ENCODE measurements around the gene CDKN1C.

Gene CDKN1C

DNA sequence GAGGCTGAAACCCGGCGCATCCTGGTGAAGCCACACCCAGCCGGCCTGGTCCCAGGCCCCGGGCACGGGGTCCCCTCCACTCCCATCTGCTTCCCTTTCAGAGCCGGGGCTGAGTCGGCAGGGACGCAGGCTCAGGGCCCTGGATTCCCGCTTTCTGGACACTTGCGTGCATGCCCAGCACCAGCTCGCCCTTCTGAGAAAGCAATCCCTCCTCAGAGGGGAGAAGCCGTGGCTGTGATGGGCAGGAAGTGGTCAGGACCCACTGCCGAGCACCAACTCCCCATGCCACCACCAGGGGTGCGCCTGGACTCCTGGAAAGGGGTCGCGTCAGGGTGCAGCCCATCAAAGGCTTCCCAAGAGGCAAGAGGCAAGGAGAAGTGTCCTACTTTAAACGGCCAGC lies 15.1 kb downstream of the CDKN1C start:
- DNase-seq (ENCODE audit: low read depth in 2 of 2) = no peak

DNA sequence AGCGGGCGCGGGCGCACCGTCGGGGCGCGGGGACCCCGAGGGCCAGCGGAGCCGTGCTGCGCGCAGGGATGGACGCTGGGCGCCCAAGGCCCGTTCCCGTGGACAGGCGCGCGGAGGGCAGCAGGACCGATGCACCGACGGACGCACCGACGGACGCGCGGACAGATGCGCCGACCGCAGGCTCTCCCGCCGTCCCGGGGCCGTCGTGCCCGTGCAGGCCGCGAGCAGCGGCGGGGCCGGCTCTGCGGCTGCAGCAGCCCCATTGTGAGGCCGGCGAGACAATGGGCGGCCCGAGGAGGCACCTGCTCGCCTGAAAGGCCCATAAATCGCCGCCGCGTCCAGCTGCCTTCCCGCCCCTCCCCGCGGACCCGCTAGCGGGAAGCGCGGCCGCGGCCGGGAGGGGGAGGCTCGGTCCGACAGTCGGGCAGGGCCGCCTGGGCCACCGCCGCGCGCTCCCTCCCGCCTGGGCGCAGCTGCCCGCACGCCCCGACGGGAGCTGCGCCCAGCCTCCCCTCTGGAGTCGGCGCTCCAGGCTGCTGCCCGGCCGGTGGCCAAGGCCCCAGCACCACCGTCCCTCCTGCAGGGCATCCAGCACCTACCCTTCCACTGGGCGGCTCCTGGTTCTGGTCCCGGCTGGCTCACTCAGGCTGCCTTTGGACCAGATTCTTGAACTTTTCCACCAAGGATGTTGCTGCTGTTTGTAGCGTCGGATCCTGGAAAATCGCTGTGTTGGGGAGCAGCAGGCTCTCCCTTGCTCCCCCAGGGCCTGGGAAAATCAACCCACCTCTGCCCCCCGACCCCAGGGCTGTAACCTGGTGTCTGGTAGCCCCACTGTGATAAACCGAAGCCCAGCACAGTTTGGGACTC lies 15.8 kb downstream of the CDKN1C start:
- no peak for DNase-seq (ENCODE audit: low read depth in 2 of 2)

DNA sequence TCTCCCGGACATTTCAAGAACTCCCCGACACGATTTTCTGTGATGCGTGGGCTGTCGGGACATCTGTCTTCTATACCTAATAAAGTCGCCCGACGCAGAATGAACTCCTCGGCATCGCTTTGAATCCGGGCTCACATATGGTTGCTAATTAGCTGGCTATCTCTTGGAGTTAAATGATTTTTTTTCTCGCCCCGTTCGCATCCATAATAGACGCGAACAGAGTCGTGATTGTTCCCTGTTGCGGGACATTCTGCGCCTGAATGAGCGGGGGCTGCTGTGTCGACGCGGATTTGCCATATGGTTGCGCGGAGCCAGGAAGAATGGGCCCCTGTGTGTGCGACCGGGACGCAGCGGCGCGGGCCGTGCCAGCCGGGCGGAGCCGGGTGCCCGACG lies 16.4 kb downstream of the CDKN1C start:
- DNase-seq (ENCODE audit: low read depth in 2 of 2) = no peak

DNA sequence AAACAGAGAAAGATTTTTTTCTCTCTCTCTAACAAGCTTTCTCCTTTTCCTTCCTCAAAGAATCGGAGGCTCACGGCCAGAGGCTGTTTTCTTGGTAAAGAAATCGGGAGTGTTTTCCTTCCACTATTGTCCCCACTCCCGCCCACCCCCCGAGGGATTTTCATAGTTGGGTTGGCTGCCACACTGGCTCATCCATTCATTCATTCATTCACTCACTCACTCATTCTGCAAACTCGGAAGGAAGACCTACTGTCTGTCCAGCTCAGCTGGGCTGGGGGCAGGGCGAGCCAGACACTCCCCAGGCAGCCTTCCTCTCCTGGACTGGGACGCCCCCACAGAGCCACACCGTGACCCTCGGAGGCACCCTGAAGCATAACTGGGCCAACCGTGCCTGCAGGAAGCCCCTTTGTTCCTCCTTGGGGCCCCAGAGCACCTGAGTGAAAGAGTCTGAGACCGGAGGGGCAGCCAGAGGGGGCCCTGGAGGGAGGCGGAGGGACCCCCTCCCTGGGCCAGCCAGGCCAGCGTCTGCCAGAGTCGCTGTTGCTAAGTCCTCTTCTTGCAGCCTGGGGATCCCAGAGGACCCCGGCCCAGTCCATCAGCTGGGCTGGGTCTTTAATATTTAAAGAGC lies 17.0 kb downstream of the CDKN1C start:
- DNase-seq (ENCODE audit: low read depth in 2 of 2) = no peak

DNA sequence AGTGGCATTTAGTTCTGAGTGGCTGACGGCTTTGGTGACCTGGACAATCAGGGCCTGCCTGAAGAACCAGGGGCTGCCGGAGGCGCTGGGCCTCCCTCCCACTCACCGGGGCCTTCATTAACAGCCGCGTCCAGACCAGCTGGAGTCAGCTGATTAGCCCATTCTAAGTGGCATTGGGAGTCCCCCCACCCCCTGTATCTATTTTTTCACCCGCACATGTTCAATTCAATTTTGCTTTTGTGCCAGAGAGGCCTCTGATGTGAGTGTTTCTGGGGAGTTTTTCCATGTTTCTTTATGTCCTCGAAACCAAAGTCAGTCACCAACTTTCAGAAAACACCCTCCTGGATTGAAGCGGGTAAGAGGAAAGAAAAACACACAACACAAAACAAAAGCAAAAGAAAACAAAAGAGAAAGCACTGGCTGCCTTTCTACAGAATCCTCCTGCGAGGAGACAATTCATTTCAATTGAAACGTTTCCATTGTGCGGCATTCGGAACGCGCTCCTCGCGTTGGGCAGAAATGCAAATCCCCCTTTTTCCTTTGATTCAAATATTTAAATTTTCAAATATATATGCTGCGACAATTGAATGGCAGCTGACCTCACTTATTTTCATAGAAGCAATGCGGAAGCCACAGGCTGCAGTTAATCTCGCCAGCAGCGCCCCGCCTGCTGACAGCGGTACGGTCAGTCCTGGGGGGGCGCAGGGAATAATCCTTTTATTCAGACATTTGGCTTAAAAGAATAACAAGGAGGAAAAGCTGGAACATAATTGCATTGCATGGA lies 17.7 kb downstream of the CDKN1C start:
- DNase-seq (ENCODE audit: low read depth in 2 of 2) = no peak

DNA sequence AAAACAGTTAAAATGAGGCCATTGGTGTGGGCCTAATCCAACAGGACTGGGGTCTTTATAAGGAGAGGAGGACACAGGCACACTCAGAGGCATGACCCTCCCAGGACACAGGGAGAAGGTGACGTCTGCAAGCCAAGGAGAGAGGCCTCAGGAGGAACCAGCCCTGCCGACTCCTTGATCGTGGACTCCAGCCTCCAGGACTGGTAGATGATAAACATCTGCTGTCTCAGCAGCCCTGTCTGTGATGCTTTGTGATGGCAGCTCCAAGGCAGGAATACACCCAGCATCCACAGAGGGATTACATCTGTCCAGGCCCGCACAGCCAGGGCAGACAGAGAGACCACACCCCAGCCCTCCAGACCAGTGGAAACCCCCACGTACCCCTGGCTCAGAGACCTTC lies 18.4 kb downstream of the CDKN1C start:
- DNase-seq (ENCODE audit: low read depth in 2 of 2) = no peak

DNA sequence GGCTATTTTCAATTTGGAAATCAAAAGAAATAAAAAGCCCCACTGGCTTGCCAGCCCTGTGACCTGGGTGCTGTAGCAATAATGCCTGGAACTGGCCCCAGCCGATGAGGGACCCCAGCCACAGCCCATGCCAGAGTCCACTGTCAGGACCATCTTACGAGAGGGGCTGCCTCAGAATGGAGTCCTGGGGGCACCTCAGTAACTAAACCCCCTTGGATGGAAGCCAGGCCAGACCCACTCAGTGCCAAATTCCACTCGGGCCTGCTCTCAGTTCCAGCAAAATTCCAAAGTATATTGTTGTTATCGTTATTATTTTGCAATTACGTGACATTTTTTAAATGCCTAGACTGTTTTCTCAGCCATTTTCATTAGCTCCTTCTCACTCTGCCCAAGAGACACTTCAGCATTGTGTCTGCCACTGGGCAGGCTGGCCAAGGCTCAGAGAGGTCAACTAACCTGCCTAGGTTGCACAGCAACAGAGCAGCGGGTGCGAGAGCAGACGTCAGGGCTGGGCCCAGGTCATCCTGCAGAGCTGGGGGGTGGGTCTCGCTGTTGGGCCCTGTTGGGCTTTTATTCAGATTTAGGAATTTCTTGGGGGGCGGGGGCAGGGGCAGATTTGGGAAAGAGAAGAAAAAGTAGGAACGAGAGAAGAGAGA lies 19.5 kb downstream of the CDKN1C start:
- DNase-seq (ENCODE audit: low read depth in 2 of 2) = no peak

DNA sequence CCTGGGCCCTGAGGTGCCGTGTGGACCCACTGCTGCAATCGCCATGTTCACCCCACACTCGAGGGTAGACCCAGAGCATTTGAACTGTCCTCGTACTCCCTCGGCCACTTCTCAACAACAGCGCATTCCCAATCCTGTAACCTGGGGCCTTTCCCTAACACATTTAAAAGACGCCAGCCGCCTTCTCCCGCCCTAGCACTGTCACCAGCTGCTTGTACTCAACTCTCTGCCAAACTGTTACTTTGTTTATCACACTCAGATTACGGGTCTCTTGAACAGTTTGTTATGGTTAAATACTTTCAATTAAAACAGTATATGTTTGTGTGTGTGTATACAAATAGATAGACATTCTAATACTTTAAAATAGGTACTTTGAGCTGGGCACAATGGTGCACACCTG lies 20.7 kb downstream of the CDKN1C start:
- DNase-seq (ENCODE audit: low read depth in 2 of 2) = no peak

DNA sequence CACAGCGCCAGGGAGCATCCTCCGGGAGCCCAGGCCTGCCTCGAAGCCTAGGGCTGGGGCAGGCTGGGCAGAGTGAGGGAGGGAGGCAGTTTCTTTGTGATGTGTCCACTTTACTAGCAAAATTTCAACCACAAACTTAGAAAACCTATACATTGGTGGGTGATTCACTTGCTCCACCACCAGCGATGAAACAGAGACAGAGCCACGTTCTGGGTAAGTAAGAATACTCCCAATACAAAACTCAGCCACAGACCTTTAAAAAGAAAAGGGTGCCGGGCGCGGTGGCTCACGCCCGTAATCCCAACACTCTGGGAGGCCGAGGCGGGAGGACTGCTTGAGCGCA lies 22.3 kb downstream of the CDKN1C start:
- DNase-seq (ENCODE audit: low read depth in 2 of 2) = no peak

DNA sequence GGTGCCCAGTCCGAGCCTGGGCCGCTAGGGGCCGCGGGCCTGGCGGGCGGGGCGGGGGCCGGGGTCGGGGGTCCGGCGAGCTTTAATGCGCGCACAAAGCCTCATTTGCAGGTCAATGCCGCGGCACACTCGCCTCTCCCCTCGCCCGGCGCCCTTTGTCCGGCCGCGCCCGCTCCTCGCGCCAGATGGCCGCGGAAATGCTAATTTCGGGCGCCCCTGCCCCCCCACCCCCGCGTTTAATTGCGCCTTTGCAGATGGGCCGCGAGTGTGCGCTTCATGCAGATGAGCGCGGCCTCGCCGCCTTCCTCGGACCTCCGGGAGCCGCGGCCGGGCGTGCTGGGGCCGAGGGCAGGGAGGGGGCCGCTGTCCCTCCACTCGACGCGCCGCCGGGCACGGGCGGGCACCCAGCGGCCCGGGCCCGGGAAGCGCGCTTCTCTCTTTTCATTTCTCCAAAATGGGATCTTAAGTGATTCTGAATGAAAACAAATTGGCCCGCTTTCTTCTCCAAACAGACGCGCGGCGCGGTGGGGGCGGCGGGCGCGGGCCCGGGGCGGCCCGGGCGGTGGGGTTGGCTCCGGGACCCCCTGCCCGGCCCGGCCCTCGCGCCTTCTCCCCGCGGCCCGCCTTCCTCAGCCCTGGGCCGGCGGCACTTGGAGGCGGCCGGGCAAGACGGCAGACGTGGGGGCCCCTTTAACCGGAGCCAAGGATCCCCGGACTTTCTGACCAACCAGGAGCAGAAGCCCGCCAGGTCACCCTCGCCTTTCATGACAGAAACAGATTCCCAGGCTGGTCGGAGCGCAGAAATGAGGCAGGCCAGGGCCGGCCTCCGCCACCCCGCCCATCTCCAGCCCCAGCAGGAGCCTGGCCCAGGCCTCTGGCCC lies 22.9 kb downstream of the CDKN1C start:
- DNase-seq (ENCODE audit: low read depth in 2 of 2) = no peak

DNA sequence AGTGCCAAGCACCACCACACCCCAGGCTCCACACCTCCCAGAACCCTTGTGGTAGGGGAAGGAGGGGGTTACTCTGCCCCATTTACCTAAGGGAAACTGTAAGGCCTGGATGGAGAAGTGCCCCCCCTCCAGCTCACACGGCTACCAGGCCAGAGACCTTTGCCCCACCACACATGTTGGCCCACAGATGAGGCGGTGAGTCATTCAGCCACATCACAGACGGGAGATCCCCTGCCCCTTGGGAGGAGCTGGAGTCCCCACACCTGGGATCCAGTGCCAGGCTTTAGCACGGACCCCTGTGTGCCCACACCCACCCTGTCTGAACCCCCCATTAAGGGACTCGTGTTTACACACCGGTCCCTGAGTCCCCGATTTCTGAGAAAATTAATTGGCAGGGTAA lies 24.9 kb downstream of the CDKN1C start:
- peak; percentile 15 to 37 for DNase-seq (ENCODE audit: low read depth in 2 of 2)

DNA sequence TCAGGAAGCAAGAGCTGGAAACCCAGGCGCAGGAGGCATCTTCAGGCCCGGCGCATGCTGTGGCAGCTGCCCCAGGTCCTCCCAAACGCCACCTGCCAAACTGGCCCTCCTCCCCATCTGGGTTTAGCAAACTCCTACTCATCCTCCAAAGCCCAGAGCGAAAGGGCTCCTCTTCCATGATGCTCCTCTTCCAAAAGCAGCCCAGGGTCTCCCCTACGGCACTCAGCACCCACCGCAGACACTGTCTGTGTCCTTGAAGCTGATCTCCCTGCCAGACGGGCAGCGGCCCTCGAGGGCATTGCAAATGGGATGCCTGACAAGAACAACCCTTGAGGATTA lies 25.9 kb downstream of the CDKN1C start:
- DNase-seq (ENCODE audit: low read depth in 2 of 2) = no peak

DNA sequence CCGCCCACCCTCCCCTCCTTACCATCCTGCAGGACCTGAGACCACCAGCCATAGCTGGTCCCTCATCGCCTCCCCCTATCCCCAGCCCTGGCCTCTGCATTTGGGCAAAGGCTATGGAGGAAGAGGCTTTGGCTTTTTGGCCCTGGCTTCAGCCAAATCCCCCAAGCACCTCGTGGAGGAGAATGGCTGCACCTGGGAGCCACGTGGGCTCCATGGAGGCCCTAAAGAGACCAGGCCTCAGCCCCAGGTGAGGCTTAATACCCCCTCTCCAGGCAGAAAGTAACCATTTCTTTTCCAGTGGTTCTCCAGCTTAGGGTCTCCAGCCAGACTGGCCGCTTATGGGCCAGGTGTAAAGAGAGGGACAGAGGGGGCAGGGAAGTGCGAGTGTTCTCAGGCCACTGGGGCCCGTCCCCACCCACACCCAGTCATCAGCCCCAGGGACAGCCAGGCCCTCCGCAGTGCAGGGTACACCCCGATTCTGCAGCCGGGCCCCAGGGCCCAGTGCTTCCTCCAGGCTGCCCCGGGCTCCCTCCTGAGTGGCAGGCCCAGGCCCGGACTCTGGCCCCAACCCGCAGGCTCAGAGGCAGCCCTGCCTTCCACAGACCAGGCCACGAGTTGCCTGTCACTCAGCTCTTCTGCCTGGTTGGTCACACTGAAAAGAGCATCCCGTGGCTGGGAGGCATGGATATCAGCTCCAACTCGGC lies 26.4 kb downstream of the CDKN1C start:
- DNase-seq (ENCODE audit: low read depth in 2 of 2) = no peak

DNA sequence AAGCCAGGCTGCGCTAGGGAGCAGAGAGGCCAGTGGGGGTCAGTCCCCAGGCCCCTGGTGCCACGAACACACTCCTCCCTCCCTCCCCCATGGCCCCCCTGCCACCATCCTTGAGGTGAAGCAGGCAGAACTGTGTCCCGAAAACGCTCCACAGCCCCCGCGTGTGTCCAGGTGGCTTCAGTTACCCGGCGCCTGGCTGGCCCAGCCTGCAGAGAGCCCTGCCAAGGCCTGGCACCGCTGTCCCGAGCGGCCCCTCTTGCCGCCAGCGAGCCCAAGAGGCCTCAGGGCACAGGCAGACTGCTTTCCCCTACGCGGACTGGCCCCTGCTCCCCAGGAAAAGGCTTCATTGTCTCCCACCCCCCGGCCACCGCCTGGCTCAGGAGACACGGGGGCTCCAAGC lies 27.7 kb downstream of the CDKN1C start:
- DNase-seq (ENCODE audit: low read depth in 2 of 2) = no peak

DNA sequence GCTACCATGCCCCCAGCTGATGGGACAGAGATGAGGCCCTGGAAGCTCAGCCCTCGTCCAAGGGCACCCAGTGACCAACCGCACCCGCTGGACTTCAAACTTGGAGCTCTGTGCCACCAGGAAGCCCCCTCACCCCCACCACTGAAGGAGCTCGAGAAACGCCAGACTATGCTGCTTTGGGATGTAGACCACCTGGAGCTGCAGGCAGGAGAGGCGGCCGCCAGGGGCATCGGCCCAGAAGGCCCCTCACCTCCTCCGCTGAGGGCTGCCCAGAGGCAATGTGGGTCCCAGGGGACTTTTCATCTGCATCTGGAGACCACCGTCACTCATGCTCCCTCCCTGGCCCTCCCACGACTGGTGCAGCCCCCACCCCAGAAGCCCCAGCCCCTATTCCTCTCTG lies 28.3 kb downstream of the CDKN1C start:
- no peak for DNase-seq (ENCODE audit: low read depth in 2 of 2)

DNA sequence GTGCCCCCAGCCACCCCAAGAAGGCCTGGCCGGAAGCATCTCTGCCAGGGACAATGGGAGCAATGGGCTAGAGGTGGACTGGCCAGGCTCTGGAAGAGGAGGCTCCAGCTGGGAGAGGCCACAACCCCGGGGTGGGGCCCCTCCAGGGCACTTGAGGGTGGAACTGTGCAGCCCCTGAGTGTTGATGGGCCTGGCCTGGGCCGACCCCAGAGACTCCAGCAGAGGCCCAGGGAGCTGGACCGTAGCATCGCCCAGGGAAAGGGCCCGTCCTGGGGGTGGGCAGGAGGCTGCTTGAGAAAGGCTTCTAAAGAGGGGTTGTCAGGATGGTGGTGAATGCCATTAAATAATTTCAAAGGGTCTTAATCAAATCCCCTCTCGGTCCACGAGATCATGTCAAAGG lies 30.4 kb downstream of the CDKN1C start:
- DNase-seq (ENCODE audit: low read depth in 2 of 2) = no peak

DNA sequence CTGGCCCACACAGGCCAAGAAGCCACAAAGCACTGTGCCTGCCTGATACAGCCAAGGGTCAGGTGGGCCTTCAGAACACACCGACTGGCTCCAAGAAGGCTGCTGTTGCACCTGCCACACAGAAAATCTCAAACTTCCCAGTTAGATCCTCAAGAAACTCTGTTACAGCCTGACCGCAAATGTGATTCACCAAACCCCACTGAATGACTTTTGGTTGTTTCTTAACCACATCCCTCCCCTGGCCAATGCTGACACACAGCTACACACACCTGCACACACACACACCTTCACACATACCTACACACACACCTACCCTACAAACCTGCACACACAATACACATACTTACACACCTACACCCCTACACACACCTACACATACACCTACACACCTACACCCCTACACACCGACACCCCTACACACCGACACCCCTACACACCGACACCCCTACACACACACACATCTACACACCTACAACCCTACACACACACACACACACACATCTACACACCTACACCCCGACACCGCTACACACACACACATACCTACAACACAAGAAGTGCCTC lies 31.5 kb downstream of the CDKN1C start:
- no peak for DNase-seq (ENCODE audit: low read depth in 2 of 2)

DNA sequence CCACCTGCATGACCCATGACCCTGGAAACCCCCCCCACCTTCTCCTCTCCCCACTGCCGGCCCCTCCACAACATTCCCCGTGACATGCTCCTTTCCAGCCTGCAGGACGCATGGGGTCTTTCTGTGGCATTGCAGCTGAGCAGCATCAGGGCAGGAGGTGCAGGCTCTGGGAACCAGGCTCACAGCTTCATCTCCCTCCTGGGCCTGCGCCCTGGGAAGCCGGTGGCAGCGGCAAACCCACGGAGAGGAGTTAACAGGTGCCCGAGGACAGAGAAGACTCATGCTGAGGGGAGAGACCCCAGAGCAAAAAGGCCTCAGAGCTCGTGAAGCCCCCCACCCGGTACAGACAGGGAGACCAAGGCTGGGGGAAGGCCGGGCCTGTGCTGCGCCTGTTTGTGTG lies 32.2 kb downstream of the CDKN1C start:
- DNase-seq (ENCODE audit: low read depth in 2 of 2) = no peak

DNA sequence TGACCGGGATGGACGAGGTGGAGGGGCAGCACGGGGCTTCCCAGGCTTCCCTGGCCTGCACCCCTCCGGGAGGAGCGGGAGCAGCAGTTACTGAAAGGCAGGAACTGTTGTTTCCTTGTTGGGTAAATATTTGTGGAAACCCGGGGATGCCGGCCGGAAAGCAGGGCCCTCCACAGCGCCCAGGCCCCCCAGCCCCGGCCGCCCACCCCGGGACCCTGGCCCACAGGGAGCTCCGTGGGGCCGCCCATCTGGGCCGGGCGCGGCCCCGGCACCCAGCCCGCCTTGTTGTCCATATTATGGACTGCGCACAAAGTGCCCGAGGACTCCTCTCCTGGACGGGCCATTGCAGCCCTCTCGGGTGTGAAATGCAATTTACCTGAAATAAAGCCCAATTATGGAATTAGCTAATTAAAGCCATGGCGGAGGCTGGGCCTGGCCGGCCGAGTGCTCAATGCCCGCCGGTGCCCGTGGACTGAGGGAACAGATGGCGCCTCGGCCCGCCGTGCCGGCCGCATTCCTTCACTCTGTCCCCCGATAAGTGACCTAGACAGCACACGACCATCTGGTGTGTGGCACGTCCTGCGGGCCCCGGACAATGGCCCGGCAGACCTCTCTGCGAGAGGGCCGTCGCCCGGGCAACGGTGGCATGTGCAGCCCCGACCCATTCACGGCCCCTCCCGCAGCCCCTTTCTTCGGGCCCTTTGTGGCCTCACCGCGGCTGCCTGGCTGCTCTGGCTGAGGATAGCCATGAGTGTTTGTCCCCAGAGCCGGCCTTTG lies 35.4 kb downstream of the CDKN1C start:
- no peak for DNase-seq (ENCODE audit: low read depth in 2 of 2)

DNA sequence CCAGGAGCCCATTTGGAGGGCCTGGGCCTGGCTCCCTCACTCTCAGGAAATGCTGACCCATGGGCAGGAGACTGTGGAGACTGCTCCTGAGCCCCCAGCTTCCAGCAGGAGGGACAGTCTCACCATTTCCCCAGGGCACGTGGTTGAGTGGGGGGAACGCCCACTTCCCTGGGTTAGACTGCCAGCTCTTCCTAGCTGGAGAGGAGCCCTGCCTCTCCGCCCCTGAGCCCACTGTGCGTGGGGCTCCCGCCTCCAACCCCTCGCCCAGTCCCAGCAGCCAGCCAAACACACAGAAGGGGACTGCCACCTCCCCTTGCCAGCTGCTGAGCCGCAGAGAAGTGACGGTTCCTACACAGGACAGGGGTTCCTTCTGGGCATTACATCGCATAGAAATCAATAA lies 37.1 kb downstream of the CDKN1C start:
- no peak for DNase-seq (ENCODE audit: low read depth in 2 of 2)
